ENCODE results near the gene ASIC5.

ASIC5 gene, protein sequence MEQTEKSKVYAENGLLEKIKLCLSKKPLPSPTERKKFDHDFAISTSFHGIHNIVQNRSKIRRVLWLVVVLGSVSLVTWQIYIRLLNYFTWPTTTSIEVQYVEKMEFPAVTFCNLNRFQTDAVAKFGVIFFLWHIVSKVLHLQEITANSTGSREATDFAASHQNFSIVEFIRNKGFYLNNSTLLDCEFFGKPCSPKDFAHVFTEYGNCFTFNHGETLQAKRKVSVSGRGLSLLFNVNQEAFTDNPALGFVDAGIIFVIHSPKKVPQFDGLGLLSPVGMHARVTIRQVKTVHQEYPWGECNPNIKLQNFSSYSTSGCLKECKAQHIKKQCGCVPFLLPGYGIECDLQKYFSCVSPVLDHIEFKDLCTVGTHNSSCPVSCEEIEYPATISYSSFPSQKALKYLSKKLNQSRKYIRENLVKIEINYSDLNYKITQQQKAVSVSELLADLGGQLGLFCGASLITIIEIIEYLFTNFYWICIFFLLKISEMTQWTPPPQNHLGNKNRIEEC

DNA sequence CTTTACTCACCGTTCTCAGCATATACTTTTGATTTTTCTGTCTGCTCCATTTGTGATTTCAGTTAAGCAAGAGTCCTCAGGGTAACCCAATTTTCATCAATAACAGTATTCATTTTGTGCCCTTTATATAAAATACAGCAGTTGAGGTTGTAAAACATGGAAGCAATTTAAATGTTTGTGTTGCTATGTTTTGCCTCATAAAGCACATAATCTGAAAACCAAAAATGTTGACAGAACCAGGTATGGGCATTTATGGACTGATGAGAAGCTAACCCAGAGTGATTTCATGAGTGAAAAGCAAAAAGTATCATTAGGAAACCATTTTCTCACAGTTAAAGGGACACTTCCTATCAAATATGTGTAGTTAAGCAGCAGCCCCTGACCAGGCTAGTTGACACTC, at the start of gene ASIC5:
Gene ASIC5, minus strand, starts transcription at position 101 of the 400 bp plus-strand sequence. Its CDS starts 51 bp downstream, at position 50.
- DNase-seq (ENCODE audit: extremely low read depth, low read depth) = no peak
- no peak for TF ChIP-seq CTCF (IDR thresholded peaks at IDR 0.05; ENCODE audit: low read depth, low read length)

DNA sequence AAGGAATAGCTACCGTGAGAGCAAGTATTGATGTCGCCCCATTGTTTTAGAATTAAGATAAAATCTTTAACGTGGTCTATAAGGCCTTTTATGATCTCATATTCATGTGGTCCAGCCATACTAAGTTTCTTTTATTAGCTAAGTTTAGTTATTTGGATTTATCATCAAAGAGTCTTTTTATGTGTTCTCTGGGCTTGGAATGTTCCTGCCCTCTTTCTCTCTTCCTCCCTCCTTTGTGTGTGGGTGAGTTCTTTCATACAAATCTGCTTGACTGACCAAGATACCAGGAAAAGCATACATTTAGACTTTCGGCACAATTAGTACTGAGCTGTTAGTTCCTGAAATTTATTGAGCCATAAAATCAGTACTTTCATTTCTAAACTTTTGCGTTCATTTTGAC, 48.7 kb upstream of the ASIC5 start:
- no peak for DNase-seq (ENCODE audit: extremely low read depth, low read depth)
- TF ChIP-seq CTCF (IDR thresholded peaks at IDR 0.05; ENCODE audit: low read depth, low read length) = no peak

DNA sequence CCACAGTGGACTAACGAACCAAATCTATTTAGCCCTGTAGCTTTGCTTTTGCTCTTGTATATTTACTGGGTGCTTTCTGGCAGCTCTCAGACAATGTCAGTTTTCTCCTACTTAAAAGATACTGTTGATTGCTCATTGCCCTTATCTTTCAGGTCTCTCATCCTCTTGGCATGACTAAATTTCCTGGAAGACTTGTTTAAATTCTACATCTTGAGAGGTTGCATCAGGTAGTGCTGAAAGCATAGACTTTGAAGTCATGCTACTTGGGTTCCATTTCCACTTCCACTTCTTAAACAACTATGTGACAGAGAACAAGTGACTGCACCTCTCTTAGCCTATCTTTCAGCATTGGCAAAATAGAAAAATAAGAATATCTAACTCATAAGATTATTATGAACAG, 45.8 kb upstream of the ASIC5 start:
- no peak for TF ChIP-seq CTCF (IDR thresholded peaks at IDR 0.05; ENCODE audit: low read depth, low read length)
- DNase-seq (ENCODE audit: extremely low read depth, low read depth) = no peak

- TF ChIP-seq CTCF (IDR thresholded peaks at IDR 0.05; ENCODE audit: low read depth, low read length) = no peak
- DNase-seq (ENCODE audit: extremely low read depth, low read depth) = no peak
These were observed 43.6 kb upstream of the ASIC5 start for GRCh38 chr4:155909615-155910226.

DNA sequence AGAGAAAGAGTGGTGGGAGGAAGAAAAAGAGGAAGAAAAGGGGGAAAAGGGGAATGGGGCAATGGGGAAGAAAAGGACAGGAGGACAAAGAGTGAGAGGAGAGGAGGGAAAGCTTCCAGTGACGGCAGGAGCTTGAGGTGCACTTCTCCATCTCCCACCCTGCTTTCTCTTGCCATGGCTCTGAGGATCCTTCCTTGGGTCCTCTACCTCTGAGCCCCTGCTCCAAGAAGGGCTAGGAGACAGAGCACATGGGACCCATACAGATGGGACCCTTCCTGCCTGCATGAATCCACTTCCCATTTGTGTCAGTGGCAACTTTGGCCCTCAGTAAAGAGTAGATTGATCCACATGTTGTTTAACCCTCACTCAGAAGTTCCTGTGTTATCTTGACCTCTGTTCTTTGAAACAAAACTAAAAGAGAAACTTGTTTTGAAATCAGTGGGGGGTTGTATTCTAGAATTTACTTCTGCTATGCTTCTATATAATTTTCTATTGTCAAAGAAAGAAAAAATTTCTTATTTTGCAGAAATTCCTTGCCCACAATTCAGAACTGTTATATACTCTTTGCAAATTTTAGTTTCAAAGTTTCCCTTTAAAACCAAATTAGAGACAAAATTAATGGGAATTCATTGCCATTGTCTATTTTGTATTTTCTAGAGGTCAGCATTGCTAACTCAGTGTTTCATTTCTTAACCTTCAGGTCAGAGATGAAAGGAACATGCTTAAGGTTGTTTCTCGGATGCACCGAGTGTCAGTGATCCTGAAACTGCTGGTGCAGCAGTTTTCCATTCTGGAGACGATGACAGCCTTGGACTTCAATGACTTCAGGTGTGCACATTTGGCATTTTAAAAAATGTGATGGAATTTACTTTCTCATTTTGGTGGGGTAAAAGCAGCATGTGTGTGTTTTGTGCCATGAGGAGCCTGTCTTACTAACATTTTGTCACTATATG, 42.4 kb upstream of the ASIC5 start:
- TF ChIP-seq CTCF (IDR thresholded peaks at IDR 0.05; ENCODE audit: low read depth, low read length) = no peak
- no peak for DNase-seq (ENCODE audit: extremely low read depth, low read depth)

DNA sequence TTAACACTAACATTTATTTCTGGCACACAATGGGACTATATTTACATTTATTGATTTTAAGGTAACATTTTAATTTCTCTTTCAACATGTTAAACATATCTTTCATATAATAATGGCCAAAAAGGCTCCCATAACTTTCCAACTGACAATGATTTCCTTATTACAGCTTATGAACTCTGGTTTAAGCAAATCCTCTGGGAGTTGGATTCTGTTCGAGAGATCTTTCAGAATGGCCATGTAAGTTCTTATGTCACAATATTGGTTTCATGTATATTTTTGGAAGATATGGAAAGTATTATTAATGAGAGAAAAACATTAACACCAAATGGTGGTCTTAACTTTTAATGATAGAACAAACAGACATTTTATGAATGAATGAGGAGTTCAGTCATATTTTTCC, 41.5 kb upstream of the ASIC5 start:
- TF ChIP-seq CTCF (IDR thresholded peaks at IDR 0.05; ENCODE audit: low read depth, low read length) = no peak
- no peak for DNase-seq (ENCODE audit: extremely low read depth, low read depth)

All from AG09319 (cell line).